Colonic mucosa (tissue), 4 donors: ENCODE results near the gene ATP6V1C2. TPM values are rescaled to one million over a fixed set of nuclear protein-coding genes. Genes with fewer than 3 reads are reported as not detected.

Experiments used
- DNase-seq: peaks from one replicate; pipeline ENCODE4 v3.0.0-alpha.2; 2020
- H3K27ac ChIP-seq: fragments of 200-600 bp; one replicate; pipeline ENCODE4 v1.8.0; 2021
- H3K27me3 ChIP-seq: fragments of 200-600 bp; one replicate; pipeline ENCODE4 v1.8.0; 2021
- H3K36me3 ChIP-seq: fragments of 200-600 bp; one replicate; pipeline ENCODE4 v1.8.0; 2021
- H3K4me1 ChIP-seq: fragments of 200-600 bp; one replicate; pipeline ENCODE4 v1.8.0; 2021; ENCODE audit warnings: mild to moderate bottlenecking
- H3K4me3 ChIP-seq: fragments of 200-600 bp; one replicate; pipeline ENCODE4 v1.8.0; 2021
- H3K9ac ChIP-seq, 2 donors: one replicate each; pipeline ENCODE4 v1.7.0; 2013; ENCODE audit warnings: control low read depth in 2 of 2, low read depth in 2 of 2, low read length in 2 of 2
- H3K9me3 ChIP-seq: fragments of 200-600 bp; one replicate; pipeline ENCODE4 v1.8.0; 2021
- intact Hi-C: fragments of 100-400 bp; cut with DNase I; formaldehyde crosslinking; loops from one replicate; pipeline ENCODE4 v1.14.1; 2022
- total RNA-seq, 2 donors: library from RNA; stranded (reverse); fragmentation: NEBNext Ultra II Directional in 1 of 2; extraction: Animal tissue kit (Norgen Biotek cat#: 25700) in 1 of 2; gene quantifications; one replicate each; pipeline ENCODE4 v1.2.1, GENCODE V29; 2021
- TF ChIP-seq, protein P1 (sequence below): fragments of 200-600 bp; IDR thresholded peaks from one replicate; pipeline ENCODE4 v1.8.0; 2022; ENCODE audit warnings: antibody characterized with exemption, mild to moderate bottlenecking
- donor health status: healthy.
- donor health status: DM: no; HTN: no; CAD: no.
- donor health status: DM: no; HTN: no; CAD: no.

The ATP6V1C2 gene
- total RNA-seq, 2 donors from 2014 or later, result 1.4 to 1.7 TPM

DNA sequence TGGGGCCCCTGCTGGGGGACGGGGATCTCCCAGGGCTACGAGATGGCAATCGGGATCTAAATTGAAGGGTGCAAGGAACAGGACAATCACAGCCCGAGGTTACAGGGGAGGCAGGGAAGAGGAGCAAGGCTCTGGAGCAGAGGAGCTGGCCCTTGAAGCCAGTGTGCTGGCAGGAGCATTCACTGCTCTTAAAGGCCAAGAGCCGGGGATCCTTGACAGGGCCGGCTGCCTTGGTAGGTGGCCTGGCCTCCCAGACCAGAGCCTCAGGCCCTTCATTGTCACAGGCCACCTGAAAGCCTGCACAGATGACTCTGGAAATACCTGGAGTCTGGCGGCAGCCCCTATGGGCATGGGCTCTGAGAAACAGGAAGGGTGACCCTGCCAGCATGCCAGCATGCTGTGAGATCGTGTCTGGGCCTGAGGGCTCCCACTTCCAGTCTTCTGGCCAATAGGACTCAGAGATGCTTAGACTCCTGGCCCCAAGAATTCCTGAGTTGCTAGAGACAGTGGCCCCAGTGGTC is 52.5 kb downstream of the ATP6V1C2 start:
- no peaks in the 10 kb centered on the region for H3K36me3 ChIP-seq
- H3K27me3 ChIP-seq, result no peaks in the 10 kb centered on the region
- intact Hi-C loops, result no loop called here
- no peaks in the 10 kb centered on the region for H3K4me1 ChIP-seq
- H3K9me3 ChIP-seq, result no peaks in the 10 kb centered on the region
- DNase-seq, result no peak
- no peak overlapping the region for H3K27ac ChIP-seq
- no peak overlapping the region for H3K9ac ChIP-seq
- H3K4me3 ChIP-seq, result no peak overlapping the region
- TF ChIP-seq, protein P1, sequence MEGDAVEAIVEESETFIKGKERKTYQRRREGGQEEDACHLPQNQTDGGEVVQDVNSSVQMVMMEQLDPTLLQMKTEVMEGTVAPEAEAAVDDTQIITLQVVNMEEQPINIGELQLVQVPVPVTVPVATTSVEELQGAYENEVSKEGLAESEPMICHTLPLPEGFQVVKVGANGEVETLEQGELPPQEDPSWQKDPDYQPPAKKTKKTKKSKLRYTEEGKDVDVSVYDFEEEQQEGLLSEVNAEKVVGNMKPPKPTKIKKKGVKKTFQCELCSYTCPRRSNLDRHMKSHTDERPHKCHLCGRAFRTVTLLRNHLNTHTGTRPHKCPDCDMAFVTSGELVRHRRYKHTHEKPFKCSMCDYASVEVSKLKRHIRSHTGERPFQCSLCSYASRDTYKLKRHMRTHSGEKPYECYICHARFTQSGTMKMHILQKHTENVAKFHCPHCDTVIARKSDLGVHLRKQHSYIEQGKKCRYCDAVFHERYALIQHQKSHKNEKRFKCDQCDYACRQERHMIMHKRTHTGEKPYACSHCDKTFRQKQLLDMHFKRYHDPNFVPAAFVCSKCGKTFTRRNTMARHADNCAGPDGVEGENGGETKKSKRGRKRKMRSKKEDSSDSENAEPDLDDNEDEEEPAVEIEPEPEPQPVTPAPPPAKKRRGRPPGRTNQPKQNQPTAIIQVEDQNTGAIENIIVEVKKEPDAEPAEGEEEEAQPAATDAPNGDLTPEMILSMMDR, result no peak

GRCh38 chr2:10774394-10774793 is 53.0 kb downstream of the ATP6V1C2 start:
- intact Hi-C loops, result no loop called here
- TF ChIP-seq, protein P1, result no peak
- Histone ChIP-seq H3K4me3 (no peak overlapping the region), H3K27ac (no peak overlapping the region), H3K27me3 (no peaks in the 10 kb centered on the region), H3K9ac (no peak overlapping the region), H3K36me3 (no peaks in the 10 kb centered on the region), H3K4me1 (no peaks in the 10 kb centered on the region), H3K9me3 (no peaks in the 10 kb centered on the region)
- no peak for DNase-seq

DNA sequence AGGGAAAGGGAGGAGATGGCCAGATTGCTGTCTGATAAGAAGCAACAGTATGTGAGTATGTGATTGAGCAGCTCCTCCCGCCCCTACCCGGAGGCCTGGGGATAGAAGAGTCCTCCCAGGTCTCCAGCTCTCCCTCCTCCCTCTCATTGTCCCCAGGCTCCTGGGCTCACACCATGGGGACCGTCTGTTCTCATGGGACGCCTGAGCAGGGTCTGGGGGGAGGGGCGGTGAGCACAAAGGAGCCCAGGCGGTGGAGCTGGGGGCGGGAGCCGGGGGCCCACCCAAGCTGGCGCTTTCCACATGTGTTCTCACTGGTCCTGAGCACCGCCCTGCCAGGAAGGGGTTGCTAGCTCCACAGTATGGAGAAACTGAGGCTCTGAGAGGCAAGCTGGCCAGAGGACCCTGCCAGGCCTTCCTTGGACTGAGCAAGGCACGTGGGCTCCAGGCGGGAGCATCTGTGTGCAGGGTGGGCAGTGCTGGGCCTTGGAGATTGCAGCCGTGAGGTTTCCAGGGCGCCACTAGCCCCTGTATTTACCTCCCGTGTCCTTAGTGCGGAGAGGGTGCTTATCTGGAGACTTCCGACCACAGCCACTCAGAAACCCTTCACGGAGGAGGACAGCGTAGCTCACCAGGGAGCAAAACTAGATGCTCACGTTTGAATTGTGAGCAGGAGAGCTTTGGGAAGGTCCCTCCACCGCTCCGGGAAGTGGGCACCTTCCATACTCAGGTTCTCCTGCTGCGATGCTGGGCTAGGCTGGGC is 53.8 kb downstream of the ATP6V1C2 start:
- Histone ChIP-seq H3K9me3 (no peaks in the 10 kb centered on the region), H3K4me3 (no peak overlapping the region), H3K36me3 (no peaks in the 10 kb centered on the region), H3K27ac (no peak overlapping the region), H3K27me3 (no peaks in the 10 kb centered on the region), H3K9ac (no peak overlapping the region), H3K4me1 (no peaks in the 10 kb centered on the region)
- TF ChIP-seq, protein P1, result no peak
- intact Hi-C loops, result no loop called here
- no peak for DNase-seq

GRCh38 chr2:10775831-10776230 is 54.4 kb downstream of the ATP6V1C2 start:
- Histone ChIP-seq H3K4me3 (no peak overlapping the region), H3K9me3 (no peaks in the 10 kb centered on the region), H3K36me3 (no peaks in the 10 kb centered on the region), H3K9ac (no peak overlapping the region), H3K4me1 (no peaks in the 10 kb centered on the region), H3K27ac (no peak overlapping the region), H3K27me3 (no peaks in the 10 kb centered on the region)
- no peak for DNase-seq
- TF ChIP-seq, protein P1, result no peak
- intact Hi-C loops, result no loop called here

DNA sequence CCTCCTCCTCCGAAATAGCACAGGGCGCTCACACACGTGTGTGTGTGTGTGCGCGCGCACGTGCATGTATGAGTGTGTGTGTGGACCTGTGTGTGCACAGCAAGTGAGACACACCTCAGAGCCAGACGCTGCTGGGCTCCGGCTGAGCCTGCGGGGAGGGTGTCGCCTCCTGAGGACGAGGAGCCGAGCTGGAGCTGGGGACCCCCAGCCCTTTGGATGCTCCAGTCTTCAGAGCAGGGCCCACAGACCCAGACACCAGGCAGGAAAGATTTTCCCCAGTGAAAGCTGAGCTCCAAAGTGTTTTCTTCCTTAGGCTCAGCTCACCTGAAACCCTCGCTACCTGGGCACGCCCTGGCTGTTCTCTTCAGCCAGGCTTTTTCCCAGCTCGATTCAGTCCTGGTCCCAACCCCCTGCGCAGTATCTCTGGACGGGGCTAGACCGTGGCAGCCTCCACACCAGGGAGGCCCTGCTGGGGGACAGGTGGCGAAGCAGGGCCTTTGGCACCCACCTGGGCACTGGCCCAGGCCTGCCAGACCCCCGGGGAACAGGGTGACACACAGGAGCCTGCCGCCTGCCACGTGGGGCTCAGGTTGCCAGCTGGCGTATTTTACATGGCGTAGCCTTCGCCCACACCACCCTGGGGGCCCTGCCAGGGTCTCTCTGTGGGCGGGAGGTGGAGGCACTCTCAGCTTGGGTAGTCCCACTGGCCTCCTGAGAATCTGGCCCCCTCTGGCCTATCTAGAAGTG is 55.0 kb downstream of the ATP6V1C2 start:
- H3K27ac ChIP-seq, result no peak overlapping the region
- H3K9ac ChIP-seq, result no peak overlapping the region
- intact Hi-C loops, result no loop called here
- TF ChIP-seq, protein P1, result no peak
- H3K4me1 ChIP-seq, result no peaks in the 10 kb centered on the region
- no peaks in the 10 kb centered on the region for H3K27me3 ChIP-seq
- no peaks in the 10 kb centered on the region for H3K36me3 ChIP-seq
- DNase-seq, result no peak
- H3K9me3 ChIP-seq, result no peaks in the 10 kb centered on the region
- no peak overlapping the region for H3K4me3 ChIP-seq
